OCI-LY7 (cell line): ENCODE measurements around the gene RAB31.

ENCODE experiments used
- CTCF ChIP-seq: fragments of 200-600 bp; sonication (generic); conservative IDR thresholded peaks from 2 replicates; pipeline ENCODE4 v1.5.1; 2014; ENCODE audit warnings: mild to moderate bottlenecking, antibody characterized with exemption, low read length, moderate library complexity, mixed read lengths
- EZH2phosphoT487 ChIP-seq: fragments of 200-600 bp; sonication (generic); IDR thresholded peaks from 2 replicates; pipeline ENCODE4 v1.6.1; 2018; ENCODE audit warnings: low read depth, borderline replicate concordance, mild to moderate bottlenecking, mixed run types, antibody characterized with exemption, low read length, moderate library complexity, mixed read lengths

- no peak for TF ChIP-seq CTCF
- no peak for TF ChIP-seq EZH2phosphoT487
These were observed 103.9 kb downstream of the RAB31 start for GRCh38 chr18:9811978-9812377.
